Peyer's patch (tissue), 4 donors: ENCODE data around the gene IMMP2L.

Experiments used
- POLR2A ChIP-seq, 2 donors: fragments of 450-650 bp; IDR thresholded peaks; one replicate each; pipeline ENCODE4 v1.5.1; 2017; ENCODE audit warnings: antibody characterized with exemption in 2 of 2, mild to moderate bottlenecking in 2 of 2, moderate library complexity in 2 of 2
- TF ChIP-seq, protein P1 (sequence below), 6 experiments: fragments of 450-650 bp in 4 of 6; fragments of 200-600 bp in 2 of 6; sonication (generic) in 1 of 6; IDR thresholded peaks; one replicate each; pipeline ENCODE4 v1.5.1; 2017 to 2019; ENCODE audit warnings: antibody characterized with exemption in 6 of 6, mild to moderate bottlenecking in 3 of 6, moderate library complexity in 1 of 6

DNA sequence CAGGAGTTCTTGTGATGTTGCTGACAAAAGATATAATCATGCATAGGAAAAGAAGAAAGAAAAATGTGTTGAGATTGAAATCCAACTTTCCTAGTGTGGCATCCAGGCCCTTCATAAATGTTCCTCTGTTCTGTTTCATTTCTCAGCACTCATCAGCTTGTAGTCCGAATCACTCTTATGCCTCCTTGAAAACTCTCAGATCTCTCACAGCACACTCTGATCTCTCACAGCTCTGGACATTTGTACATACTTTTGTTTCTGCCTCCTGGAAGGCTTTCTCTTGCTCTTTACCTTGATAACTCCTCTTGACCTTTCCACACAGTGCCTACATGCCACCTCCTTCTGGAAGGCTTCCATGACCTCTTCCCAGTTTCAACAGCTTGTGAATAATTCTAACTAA, 880.4 kb downstream of the IMMP2L start:
- TF ChIP-seq, protein P1, sequence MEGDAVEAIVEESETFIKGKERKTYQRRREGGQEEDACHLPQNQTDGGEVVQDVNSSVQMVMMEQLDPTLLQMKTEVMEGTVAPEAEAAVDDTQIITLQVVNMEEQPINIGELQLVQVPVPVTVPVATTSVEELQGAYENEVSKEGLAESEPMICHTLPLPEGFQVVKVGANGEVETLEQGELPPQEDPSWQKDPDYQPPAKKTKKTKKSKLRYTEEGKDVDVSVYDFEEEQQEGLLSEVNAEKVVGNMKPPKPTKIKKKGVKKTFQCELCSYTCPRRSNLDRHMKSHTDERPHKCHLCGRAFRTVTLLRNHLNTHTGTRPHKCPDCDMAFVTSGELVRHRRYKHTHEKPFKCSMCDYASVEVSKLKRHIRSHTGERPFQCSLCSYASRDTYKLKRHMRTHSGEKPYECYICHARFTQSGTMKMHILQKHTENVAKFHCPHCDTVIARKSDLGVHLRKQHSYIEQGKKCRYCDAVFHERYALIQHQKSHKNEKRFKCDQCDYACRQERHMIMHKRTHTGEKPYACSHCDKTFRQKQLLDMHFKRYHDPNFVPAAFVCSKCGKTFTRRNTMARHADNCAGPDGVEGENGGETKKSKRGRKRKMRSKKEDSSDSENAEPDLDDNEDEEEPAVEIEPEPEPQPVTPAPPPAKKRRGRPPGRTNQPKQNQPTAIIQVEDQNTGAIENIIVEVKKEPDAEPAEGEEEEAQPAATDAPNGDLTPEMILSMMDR (IDR thresholded peaks at IDR 0.05): no peak
- no peak for TF ChIP-seq POLR2A (IDR thresholded peaks at IDR 0.05)
